Endothelial cell (in vitro differentiated cells): ENCODE data around the gene APOL2. TPM values are rescaled to one million over a fixed set of nuclear protein-coding genes. Genes with fewer than 3 reads are reported as not detected.
A peak's percentile ranks its signal among the peaks of the same experiment; 100 is the strongest.

Source experiments
- DNase-seq: peaks from one replicate; pipeline ENCODE4 v3.0.0; 2021; ENCODE audit warnings: low spot score
- H3K27ac Mint-ChIP-seq: one replicate; pipeline ENCODE4 v1.8.0; 2021; ENCODE audit warnings: mixed read lengths, inconsistent platforms; ENCODE audit not compliant: unreplicated experiment
- H3K27me3 Mint-ChIP-seq: one replicate; pipeline ENCODE4 v1.8.0; 2021; ENCODE audit warnings: mild to moderate bottlenecking, moderate library complexity, mixed read lengths, inconsistent platforms; ENCODE audit not compliant: unreplicated experiment
- H3K36me3 Mint-ChIP-seq: one replicate; pipeline ENCODE4 v1.8.0; 2021; ENCODE audit warnings: mild to moderate bottlenecking, low read depth, mixed read lengths, inconsistent platforms; ENCODE audit not compliant: unreplicated experiment
- H3K4me1 Mint-ChIP-seq: one replicate; pipeline ENCODE4 v1.8.0; 2021; ENCODE audit warnings: mild to moderate bottlenecking, mixed read lengths, inconsistent platforms; ENCODE audit not compliant: unreplicated experiment
- H3K4me3 Mint-ChIP-seq: one replicate; pipeline ENCODE4 v1.8.0; 2021; ENCODE audit warnings: mild to moderate bottlenecking, mixed read lengths, inconsistent platforms; ENCODE audit not compliant: unreplicated experiment
- H3K9me3 Mint-ChIP-seq: one replicate; pipeline ENCODE4 v1.8.0; 2021; ENCODE audit warnings: mixed read lengths, inconsistent platforms; ENCODE audit not compliant: unreplicated experiment
- total RNA-seq: library from RNA; stranded (reverse); fragmentation: NEBNext Ultra II Directional; extraction: Animal tissue kit (Norgen Biotek cat#: 25700); gene quantifications from one replicate; pipeline ENCODE4 v1.2.1, GENCODE V29; 2021; ENCODE audit not compliant: unreplicated experiment
- TF ChIP-seq, protein P1 (sequence below): fragments of 200-600 bp; sonication (generic); IDR thresholded peaks from one replicate; pipeline ENCODE4 v1.5.0; 2021; ENCODE audit warnings: antibody characterized with exemption; ENCODE audit not compliant: unreplicated experiment

The APOL2 gene
- total RNA-seq, 1 donor from 2014 or later, result 55.3 TPM

DNA sequence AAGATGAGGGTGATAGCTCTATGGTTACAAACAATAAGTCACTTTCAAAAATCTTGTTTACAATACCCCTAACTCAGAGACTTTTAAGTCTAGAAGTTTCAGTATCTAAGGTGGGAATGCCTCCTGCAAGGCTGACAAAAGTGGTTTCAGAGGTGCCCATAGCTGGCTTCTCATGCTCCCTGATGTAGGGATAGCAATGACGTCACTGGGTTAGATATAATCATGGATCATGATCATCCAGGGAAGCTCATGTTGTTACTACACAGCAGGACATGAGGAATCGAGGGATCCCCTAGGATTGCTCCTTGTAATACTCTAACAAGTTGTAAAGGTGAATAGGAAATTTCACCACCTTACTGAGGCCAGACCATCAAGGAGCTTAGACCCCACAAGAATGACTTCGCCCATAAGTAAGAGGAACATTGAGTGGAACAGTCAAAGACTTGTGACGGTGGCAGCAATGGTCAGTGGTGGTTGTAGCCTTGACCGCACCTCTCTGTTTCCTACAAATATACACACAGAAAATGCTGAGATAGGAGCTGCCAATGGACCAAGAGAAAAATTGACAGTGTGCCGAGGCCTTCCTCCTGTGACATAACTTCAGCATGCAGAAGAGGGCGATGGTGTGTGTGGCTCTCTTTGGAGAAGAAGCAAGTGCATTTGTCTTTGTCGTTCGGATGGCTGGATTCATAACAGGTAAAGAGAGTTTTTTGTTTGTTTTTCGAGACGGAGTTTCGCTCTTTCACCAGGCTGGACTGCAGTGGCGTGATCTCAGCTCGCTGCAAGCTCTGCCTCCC lies 53.3 kb downstream of the APOL2 start:
- peaks cover 1% of the 10 kb centered on the region for H3K36me3 Mint-ChIP-seq
- TF ChIP-seq, protein P1, sequence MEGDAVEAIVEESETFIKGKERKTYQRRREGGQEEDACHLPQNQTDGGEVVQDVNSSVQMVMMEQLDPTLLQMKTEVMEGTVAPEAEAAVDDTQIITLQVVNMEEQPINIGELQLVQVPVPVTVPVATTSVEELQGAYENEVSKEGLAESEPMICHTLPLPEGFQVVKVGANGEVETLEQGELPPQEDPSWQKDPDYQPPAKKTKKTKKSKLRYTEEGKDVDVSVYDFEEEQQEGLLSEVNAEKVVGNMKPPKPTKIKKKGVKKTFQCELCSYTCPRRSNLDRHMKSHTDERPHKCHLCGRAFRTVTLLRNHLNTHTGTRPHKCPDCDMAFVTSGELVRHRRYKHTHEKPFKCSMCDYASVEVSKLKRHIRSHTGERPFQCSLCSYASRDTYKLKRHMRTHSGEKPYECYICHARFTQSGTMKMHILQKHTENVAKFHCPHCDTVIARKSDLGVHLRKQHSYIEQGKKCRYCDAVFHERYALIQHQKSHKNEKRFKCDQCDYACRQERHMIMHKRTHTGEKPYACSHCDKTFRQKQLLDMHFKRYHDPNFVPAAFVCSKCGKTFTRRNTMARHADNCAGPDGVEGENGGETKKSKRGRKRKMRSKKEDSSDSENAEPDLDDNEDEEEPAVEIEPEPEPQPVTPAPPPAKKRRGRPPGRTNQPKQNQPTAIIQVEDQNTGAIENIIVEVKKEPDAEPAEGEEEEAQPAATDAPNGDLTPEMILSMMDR, result no peak
- peak overlapping the region; percentile 13 for H3K27ac Mint-ChIP-seq
- H3K27me3 Mint-ChIP-seq, result peaks cover 4% of the 10 kb centered on the region
- no peaks in the 10 kb centered on the region for H3K9me3 Mint-ChIP-seq
- H3K4me3 Mint-ChIP-seq, result no peak overlapping the region
- peaks cover 7% of the 10 kb centered on the region for H3K4me1 Mint-ChIP-seq
- DNase-seq, result no peak

GRCh38 chr22:36184433-36185025 lies 54.8 kb downstream of the APOL2 start:
- Mint-ChIP-seq H3K4me3 (no peak overlapping the region), H3K27ac (no peak overlapping the region), H3K9me3 (no peaks in the 10 kb centered on the region), H3K4me1 (peaks cover 7% of the 10 kb centered on the region), H3K36me3 (no peaks in the 10 kb centered on the region), H3K27me3 (peaks cover 2% of the 10 kb centered on the region)
- TF ChIP-seq, protein P1, result no peak
- DNase-seq, result no peak

DNA sequence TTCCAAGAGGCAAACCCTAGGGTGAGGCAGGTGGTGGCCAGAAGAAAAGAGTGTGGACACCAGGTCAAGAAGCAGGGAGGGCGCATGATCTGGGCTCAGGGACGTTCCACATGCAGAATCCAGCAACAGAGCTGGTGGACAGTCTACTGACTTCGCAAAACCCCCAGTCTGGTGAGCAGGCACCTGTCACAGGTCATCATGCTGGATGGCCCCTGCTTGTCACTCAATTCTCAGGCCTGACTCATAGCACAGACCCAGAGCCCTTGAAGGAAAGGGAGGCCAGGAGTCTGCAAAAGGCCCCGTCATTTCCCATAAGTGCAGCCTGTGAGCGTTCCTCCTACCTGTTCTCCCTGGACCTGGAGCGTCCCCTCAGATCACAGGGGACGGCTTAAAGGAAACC lies 55.9 kb downstream of the APOL2 start:
- Mint-ChIP-seq H3K4me1 (peaks cover 7% of the 10 kb centered on the region), H3K36me3 (no peaks in the 10 kb centered on the region), H3K27me3 (peaks cover 2% of the 10 kb centered on the region), H3K4me3 (no peak overlapping the region), H3K9me3 (no peaks in the 10 kb centered on the region), H3K27ac (no peak overlapping the region)
- DNase-seq, result no peak
- TF ChIP-seq, protein P1, result no peak

GRCh38 chr22:36182857-36183256 lies 56.5 kb downstream of the APOL2 start:
- Mint-ChIP-seq H3K9me3 (no peaks in the 10 kb centered on the region), H3K36me3 (no peaks in the 10 kb centered on the region), H3K4me1 (peaks cover 7% of the 10 kb centered on the region), H3K27me3 (no peaks in the 10 kb centered on the region), H3K27ac (no peak overlapping the region), H3K4me3 (no peak overlapping the region)
- DNase-seq, result no peak
- TF ChIP-seq, protein P1, result no peak

DNA sequence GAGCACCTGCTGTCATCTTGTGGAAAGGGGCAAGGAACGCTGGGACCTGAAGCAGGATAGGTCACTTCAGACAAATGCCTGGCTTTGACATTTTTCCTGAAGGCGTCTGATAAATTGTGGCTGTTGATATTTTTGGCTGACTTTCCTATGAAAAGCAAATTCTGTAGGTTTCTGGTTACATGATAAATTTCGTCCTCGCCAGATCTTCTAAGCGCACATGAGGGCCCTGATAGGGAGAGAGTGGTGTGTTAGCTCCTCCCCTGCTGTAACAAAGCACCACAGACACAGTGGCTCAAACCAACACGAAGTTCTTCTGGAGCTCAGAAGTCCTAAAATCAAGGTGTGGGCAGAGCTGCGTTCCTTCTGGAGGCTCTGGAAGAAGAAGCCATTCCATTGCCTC lies 57.3 kb downstream of the APOL2 start:
- DNase-seq, result no peak
- Mint-ChIP-seq H3K27me3 (no peaks in the 10 kb centered on the region), H3K4me3 (no peak overlapping the region), H3K27ac (no peak overlapping the region), H3K9me3 (no peaks in the 10 kb centered on the region), H3K4me1 (peaks cover 7% of the 10 kb centered on the region), H3K36me3 (no peaks in the 10 kb centered on the region)
- TF ChIP-seq, protein P1, result no peak
